GM12878 (cell line): ENCODE measurements around the gene CTPS1. TPM values are rescaled to one million over a fixed set of nuclear protein-coding genes. Genes with fewer than 3 reads are reported as not detected.

Experiments
- ATAC-seq: fragments of 200-7000 bp; cut with Tn5 transposase; 3 replicates; pipeline ENCODE4 v1.9.1; 2020; ENCODE audit warnings: mild to moderate bottlenecking, moderate library complexity
- BruUV-seq: library from RNA; stranded (reverse); fragments of 400-500 nt; replicated peaks from 2 replicates; lab custom pipeline; 2021; lab: Mats Ljungman, UMichigan
- CTCF ChIA-PET: fragments of 300-600 bp; sonication (Branson Sonifier 250); formaldehyde crosslinking; extraction: SDS; loops from one replicate; lab custom pipeline; 2021; ENCODE audit warnings: inconsistent platforms; lab: Yijun Ruan, JAX
- POLR2A ChIA-PET: fragments of 350-600 bp; formaldehyde crosslinking; extraction: SDS; loops from one replicate; lab custom pipeline; 2021; ENCODE audit warnings: inconsistent platforms; lab: Charles Lee
- RAD21 ChIA-PET: fragments of 300-600 bp; sonication (Branson Sonifier 250); formaldehyde crosslinking; loops from one replicate; lab custom pipeline; 2023; ENCODE audit warnings: antibody characterized with exemption; ENCODE audit not compliant: unreplicated experiment; lab: Charles Lee
- SMC1A ChIA-PET: fragments of 300-600 bp; sonication (Branson Sonifier 250); formaldehyde crosslinking; loops from one replicate; lab custom pipeline; 2023; ENCODE audit not compliant: unreplicated experiment, uncharacterized antibody; lab: Charles Lee
- DNase-seq: peaks from one replicate; pipeline ENCODE4 v3.0.0-alpha.2; 2011; ENCODE audit warnings: low read depth, low spot score
- FAIRE-seq: peaks from 3 replicates; lab custom pipeline; 2011; peaks lifted over from hg19 to GRCh38; lab: Jason Lieb, UNC
- H2AFZ ChIP-seq: 2 replicates; pipeline ENCODE4 v1.6.0; 2011; ENCODE audit warnings: low read depth, low read length, control low read depth; ENCODE audit not compliant: control insufficient read depth
- H3K27ac ChIP-seq: 2 replicates; pipeline ENCODE4 v1.5.1; 2011; ENCODE audit warnings: control low read depth; ENCODE audit not compliant: control insufficient read depth, insufficient read depth
- H3K27me3 ChIP-seq, 2 experiments: replicated peaks in 1 of 2; 2 replicates each; pipeline versions ENCODE4 v1.6.0 to v1.6.1; 2011; ENCODE audit warnings: low read length in 1 of 2; ENCODE audit not compliant: control insufficient read depth in 2 of 2, insufficient read depth in 2 of 2
- H3K36me3 ChIP-seq, 2 experiments: 2 replicates each; pipeline ENCODE4 v1.5.1; 2011; ENCODE audit warnings: low read length in 1 of 2; ENCODE audit not compliant: control insufficient read depth in 2 of 2, insufficient read depth in 2 of 2
- H3K4me1 ChIP-seq: 2 replicates; pipeline ENCODE4 v1.6.1; 2011; ENCODE audit warnings: mild to moderate bottlenecking, low read length, moderate library complexity, mixed read lengths; ENCODE audit not compliant: control insufficient read depth, insufficient read depth
- H3K4me2 ChIP-seq: 2 replicates; pipeline ENCODE4 v1.6.0; 2011; ENCODE audit warnings: control low read depth; ENCODE audit not compliant: control insufficient read depth, insufficient read depth
- H3K4me3 ChIP-seq: fragments of 200-600 bp; sonication (generic); 2 replicates; pipeline ENCODE4 v1.5.1; 2016
- H3K79me2 ChIP-seq: 2 replicates; pipeline ENCODE4 v1.6.0; 2011; ENCODE audit warnings: low read length; ENCODE audit not compliant: control insufficient read depth, insufficient read depth
- H3K9ac ChIP-seq: 2 replicates; pipeline ENCODE4 v1.8.0; 2011; ENCODE audit warnings: low read length, control low read depth, mixed read lengths; ENCODE audit not compliant: control insufficient read depth, insufficient read depth
- H3K9me3 ChIP-seq: replicated peaks from 3 replicates; pipeline ENCODE4 v1.5.1; 2011; ENCODE audit warnings: mild to moderate bottlenecking, low read length; ENCODE audit not compliant: control insufficient read depth, insufficient read depth
- H4K20me1 ChIP-seq: 2 replicates; pipeline ENCODE4 v1.6.0; 2011; ENCODE audit not compliant: control insufficient read depth, insufficient read depth
- CBX3 ChIP-seq: fragments of 200-600 bp; sonication (generic); IDR thresholded peaks from 2 replicates; pipeline ENCODE4 v1.6.1; 2016; ENCODE audit warnings: low read depth, borderline replicate concordance
- CHD4 ChIP-seq: fragments of 200-600 bp; sonication (generic); IDR thresholded peaks from 2 replicates; pipeline ENCODE4 v1.6.1; 2016; ENCODE audit warnings: mild to moderate bottlenecking
- FOS ChIP-seq: IDR thresholded peaks from 3 replicates; pipeline ENCODE4 v1.6.1; 2011; ENCODE audit warnings: borderline replicate concordance; ENCODE audit not compliant: insufficient read length; ENCODE audit errors: extremely low read depth
- IKZF1 ChIP-seq: fragments of 450-650 bp; conservative IDR thresholded peaks from 2 replicates; pipeline ENCODE4 v1.6.1; 2017; ENCODE audit warnings: antibody characterized with exemption, mild to moderate bottlenecking
- PML ChIP-seq: IDR thresholded peaks from 2 replicates; pipeline ENCODE4 v1.6.1; 2012; ENCODE audit warnings: low read length, inconsistent platforms
- SUPT20H ChIP-seq: IDR thresholded peaks from 2 replicates; pipeline ENCODE4 v1.6.1; 2011; ENCODE audit warnings: low read depth, mild to moderate bottlenecking, low read length, moderate library complexity, borderline replicate concordance; ENCODE audit not compliant: control insufficient read depth
- TBL1XR1 ChIP-seq: IDR thresholded peaks from 2 replicates; pipeline ENCODE4 v1.6.1; 2012; ENCODE audit warnings: low read depth, low read length, improper control_type of control experiment
- ZNF217 ChIP-seq: fragments of 450-650 bp; IDR thresholded peaks from 2 replicates; pipeline ENCODE4 v1.6.1; 2017; ENCODE audit warnings: antibody characterized with exemption, mild to moderate bottlenecking
- WGBS: methylation state at CpG from one replicate; pipeline ENCODE4 v1.1.6; 2016; ENCODE audit warnings: low lambda C conversion rate; ENCODE audit not compliant: insufficient replicate concordance, insufficient coverage; ENCODE audit errors: missing lambda C conversion rate; 5-methylcytosine and 5-hydroxymethylcytosine counted together
- in situ Hi-C: fragments of 300-500 bp; cut with MboI; formaldehyde crosslinking; loops from 9 replicates; pipeline ENCODE4 v1.14.3; 2018; ENCODE audit warnings: mixed read lengths
- intact Hi-C: fragments of 100-400 bp; cut with micrococcal nuclease; formaldehyde crosslinking; loops from one replicate; pipeline ENCODE4 v1.14.2; 2022; ENCODE audit not compliant: unreplicated experiment
- polyA plus RNA-seq, 11 experiments: library from polyadenylated mRNA; depleted of rRNA in 4 of 11; unstranded in 6 of 11; stranded (reverse) in 5 of 11; fragments of >200 nt; fragmentation: Nextera tagmentation in 4 of 11; fragmentation: Illumina TruSeq in 1 of 11; extraction: Ambion mirVana in 4 of 11; extraction: Trizol in 1 of 11; gene quantifications; 1 replicate in 1 of 11; 2 replicates in 10 of 11; pipeline versions ENCODE4 v1.2.1 to v1.2.3, GENCODE V29; 2011 to 2016; ENCODE audit warnings: inconsistent platforms in 2 of 11, missing spikeins in 2 of 11, low read depth in 1 of 11
- total RNA-seq, 4 experiments: library from RNA; depleted of rRNA in 3 of 4; stranded (reverse); fragments of >200 nt in 3 of 4; fragmentation: Illumina TruSeq in 1 of 4; extraction: Trizol in 1 of 4; gene quantifications; 2 replicates each; pipeline versions ENCODE4 v1.2.1 to v1.2.3, GENCODE V29; 2013 to 2021

Gene CTPS1
- total and polyA plus RNA-seq, 10 of the 15 experiments (the other 5 are each of a cell fraction or from before 2014, with no cell fraction given): 27.5 to 106 (median 62.8) TPM

GRCh38 chr1:40987439-40988276 is 8.2 kb downstream of the CTPS1 start (continued):
- TF ChIP-seq CBX3: no peak

- H3K4me2 ChIP-seq: no peak overlapping the region
- ChIA-PET RAD21 (no interaction called here), CTCF (no interaction called here), SMC1A (no interaction called here), POLR2A (no interaction called here)
- 80% methylated on average over 3 of the region's 3 CpGs for WGBS
- no peak for ATAC-seq
- FAIRE-seq: no peak
- peaks cover 20 to 29% of the 10 kb centered on the region in 2 experiments for H3K36me3 ChIP-seq
- H3K4me3 ChIP-seq: no peak overlapping the region
- no peaks in the 10 kb centered on the region; the same call in 1 of the 2 replicates for H4K20me1 ChIP-seq
- no TSS peak for BruUV-seq
- H3K9ac ChIP-seq: no peak overlapping the region
- no peaks in the 10 kb centered on the region for H3K27me3 ChIP-seq
- TF ChIP-seq SUPT20H (no peak), FOS (no peak), PML (no peak), CHD4 (no peak), ZNF217 (no peak), IKZF1 (no peak), TBL1XR1 (no peak)
- peaks cover 9% of the 10 kb centered on the region for H3K79me2 ChIP-seq
- no peak overlapping the region for H2AFZ ChIP-seq
- H3K9me3 ChIP-seq: no peaks in the 10 kb centered on the region
- no peak overlapping the region for H3K27ac ChIP-seq
- no peak for DNase-seq
- in situ Hi-C loops: no loop called here
- no peaks in the 10 kb centered on the region for H3K4me1 ChIP-seq
- intact Hi-C loops: no loop called here
These were observed 8.8 kb downstream of the CTPS1 start for GRCh38 chr1:40988280-40988679.
